ENCODE data around the gene OTUD7B. TPM values are rescaled to one million over a fixed set of nuclear protein-coding genes. Genes with fewer than 3 reads are reported as not detected.

OTUD7B gene
- total and polyA plus RNA-seq, 10 of the 15 experiments (the other 5 are each of a cell fraction or from before 2014, with no cell fraction given) = 1.7 to 24.9 (median 6.6) TPM

GRCh38 chr1:149931212-149931790 is 79.2 kb downstream of the OTUD7B start:
- no peak overlapping the region for H3K4me3 ChIP-seq
- no peak for DNase-seq (ENCODE audit: low read depth, low spot score)
- no TSS peak for BruUV-seq (replicated peaks)
- ChIA-PET CTCF (no interaction called here), SMC1A (ENCODE audit: uncharacterized antibody, unreplicated experiment) (no interaction called here), POLR2A (no interaction called here), RAD21 (ENCODE audit: unreplicated experiment) (no interaction called here)
- no peak for ATAC-seq
- H3K9ac ChIP-seq (ENCODE audit: control insufficient read depth, insufficient read depth, low read length) = no peak overlapping the region
- peaks cover 4% of the 10 kb centered on the region for H3K4me1 ChIP-seq (ENCODE audit: control insufficient read depth, insufficient read depth, low read length)
- peaks cover 0 to 1% of the 10 kb centered on the region in 2 experiments; a peak in 2 of 4 replicates for H3K36me3 ChIP-seq (ENCODE audit: control insufficient read depth in 2 of 2, insufficient read depth in 2 of 2, low read length in 1 of 2)
- WGBS (ENCODE audit: insufficient coverage, insufficient replicate concordance, low lambda C conversion rate, missing lambda C conversion rate) = 73% methylated on average over 13 of the region's 13 CpGs
- H3K9me3 ChIP-seq (replicated peaks; ENCODE audit: control insufficient read depth, insufficient read depth, low read length) = no peaks in the 10 kb centered on the region
- in situ Hi-C loops (cut with MboI) = no loop called here
- H3K4me2 ChIP-seq (ENCODE audit: control insufficient read depth, insufficient read depth) = no peak overlapping the region
- H4K20me1 ChIP-seq (ENCODE audit: control insufficient read depth, insufficient read depth) = no peaks in the 10 kb centered on the region
- no peaks in the 10 kb centered on the region for H3K27me3 ChIP-seq (replicated peaks in 1 of 2; ENCODE audit: control insufficient read depth in 2 of 2, insufficient read depth in 2 of 2, low read length in 1 of 2)
- intact Hi-C loops (cut with micrococcal nuclease; ENCODE audit: unreplicated experiment) = no loop called here
- no peak for TF ChIP-seq ZZZ3 (IDR thresholded peaks at IDR 0.05; ENCODE audit: control insufficient read depth, insufficient read length, low read depth)
- no peak for TF ChIP-seq RCOR1 (conservative IDR thresholded peaks at IDR 0.05; ENCODE audit: low read depth, low read length)
- TF ChIP-seq YBX1 (IDR thresholded peaks at IDR 0.05) = no peak
- TF ChIP-seq PML (IDR thresholded peaks at IDR 0.05; ENCODE audit: low read length) = no peak
- TF ChIP-seq, protein P1, sequence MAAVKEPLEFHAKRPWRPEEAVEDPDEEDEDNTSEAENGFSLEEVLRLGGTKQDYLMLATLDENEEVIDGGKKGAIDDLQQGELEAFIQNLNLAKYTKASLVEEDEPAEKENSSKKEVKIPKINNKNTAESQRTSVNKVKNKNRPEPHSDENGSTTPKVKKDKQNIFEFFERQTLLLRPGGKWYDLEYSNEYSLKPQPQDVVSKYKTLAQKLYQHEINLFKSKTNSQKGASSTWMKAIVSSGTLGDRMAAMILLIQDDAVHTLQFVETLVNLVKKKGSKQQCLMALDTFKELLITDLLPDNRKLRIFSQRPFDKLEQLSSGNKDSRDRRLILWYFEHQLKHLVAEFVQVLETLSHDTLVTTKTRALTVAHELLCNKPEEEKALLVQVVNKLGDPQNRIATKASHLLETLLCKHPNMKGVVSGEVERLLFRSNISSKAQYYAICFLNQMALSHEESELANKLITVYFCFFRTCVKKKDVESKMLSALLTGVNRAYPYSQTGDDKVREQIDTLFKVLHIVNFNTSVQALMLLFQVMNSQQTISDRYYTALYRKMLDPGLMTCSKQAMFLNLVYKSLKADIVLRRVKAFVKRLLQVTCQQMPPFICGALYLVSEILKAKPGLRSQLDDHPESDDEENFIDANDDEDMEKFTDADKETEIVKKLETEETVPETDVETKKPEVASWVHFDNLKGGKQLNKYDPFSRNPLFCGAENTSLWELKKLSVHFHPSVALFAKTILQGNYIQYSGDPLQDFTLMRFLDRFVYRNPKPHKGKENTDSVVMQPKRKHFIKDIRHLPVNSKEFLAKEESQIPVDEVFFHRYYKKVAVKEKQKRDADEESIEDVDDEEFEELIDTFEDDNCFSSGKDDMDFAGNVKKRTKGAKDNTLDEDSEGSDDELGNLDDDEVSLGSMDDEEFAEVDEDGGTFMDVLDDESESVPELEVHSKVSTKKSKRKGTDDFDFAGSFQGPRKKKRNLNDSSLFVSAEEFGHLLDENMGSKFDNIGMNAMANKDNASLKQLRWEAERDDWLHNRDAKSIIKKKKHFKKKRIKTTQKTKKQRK (IDR thresholded peaks at IDR 0.05; ENCODE audit: low read depth, low read length) = no peak
- no peak for TF ChIP-seq KLF5 (IDR thresholded peaks at IDR 0.05; ENCODE audit: partially characterized antibody)
- no peak for TF ChIP-seq USF1 (IDR thresholded peaks at IDR 0.05; ENCODE audit: borderline replicate concordance, extremely low read length, insufficient read depth, low read depth, low read length)
- TF ChIP-seq WRNIP1 (IDR thresholded peaks at IDR 0.05; ENCODE audit: borderline replicate concordance, low read depth, low read length) = no peak
- no peak for TF ChIP-seq POLR2A (IDR thresholded peaks at IDR 0.05; ENCODE audit: low read depth, low read length)
- TF ChIP-seq ATF7 (IDR thresholded peaks at IDR 0.05; ENCODE audit: low read depth) = no peak
- TF ChIP-seq PAX8 (IDR thresholded peaks at IDR 0.05) = no peak
- no peak for TF ChIP-seq ATF2 (IDR thresholded peaks at IDR 0.05; ENCODE audit: low read length)
- H3K27ac ChIP-seq (ENCODE audit: control insufficient read depth, insufficient read depth) = no peak overlapping the region
- H2AFZ ChIP-seq (ENCODE audit: control insufficient read depth, low read depth, low read length) = peak overlapping the region; percentile 68
- H3K79me2 ChIP-seq (ENCODE audit: control insufficient read depth, insufficient read depth, low read length) = peaks cover 13% of the 10 kb centered on the region
- no peak for FAIRE-seq
